ENCODE measurements around the gene PDCD2. TPM values are rescaled to one million over a fixed set of nuclear protein-coding genes. Genes with fewer than 3 reads are reported as not detected.

Gene PDCD2
- total RNA-seq, 1 donor from 2014 or later: 96.4 TPM

- Mint-ChIP-seq H3K27me3 (ENCODE audit: insufficient read depth, low read depth) (peaks cover 6% of the 10 kb centered on the region), H3K9me3 (no peaks in the 10 kb centered on the region), H3K36me3 (no peaks in the 10 kb centered on the region), H3K4me3 (no peak overlapping the region), H3K27ac (no peak overlapping the region), H3K4me1 (no peaks in the 10 kb centered on the region)
- Histone ChIP-seq H3K9ac (no peak overlapping the region), H2AFZ (replicated peaks) (no peak overlapping the region), H4K20me1 (ENCODE audit: low read depth) (no peaks in the 10 kb centered on the region), H3K9me3 (ENCODE audit: low read depth) (no peaks in the 10 kb centered on the region), H3K4me1 (no peaks in the 10 kb centered on the region), H3K27ac (no peak overlapping the region), H3K36me3 (no peaks in the 10 kb centered on the region), H3F3A (ENCODE audit: low read depth) (no peaks in the 10 kb centered on the region), H3K4me3 (no peak overlapping the region), H3K27me3 (peaks cover 11% of the 10 kb centered on the region), H3K4me2 (no peak overlapping the region), H3K79me2 (ENCODE audit: low read depth) (no peaks in the 10 kb centered on the region)
- no peak for DNase-seq (ENCODE audit: low spot score)
- TF ChIP-seq EZH2 (IDR thresholded peaks at IDR 0.05): no peak
- no peak for TF ChIP-seq CTCF (IDR thresholded peaks at IDR 0.05)
- no peak for TF ChIP-seq EZH2phosphoT487 (IDR thresholded peaks at IDR 0.05)
Measured at GRCh38 chr6:170605574-170606259, 21.3 kb upstream of the PDCD2 start.

DNA sequence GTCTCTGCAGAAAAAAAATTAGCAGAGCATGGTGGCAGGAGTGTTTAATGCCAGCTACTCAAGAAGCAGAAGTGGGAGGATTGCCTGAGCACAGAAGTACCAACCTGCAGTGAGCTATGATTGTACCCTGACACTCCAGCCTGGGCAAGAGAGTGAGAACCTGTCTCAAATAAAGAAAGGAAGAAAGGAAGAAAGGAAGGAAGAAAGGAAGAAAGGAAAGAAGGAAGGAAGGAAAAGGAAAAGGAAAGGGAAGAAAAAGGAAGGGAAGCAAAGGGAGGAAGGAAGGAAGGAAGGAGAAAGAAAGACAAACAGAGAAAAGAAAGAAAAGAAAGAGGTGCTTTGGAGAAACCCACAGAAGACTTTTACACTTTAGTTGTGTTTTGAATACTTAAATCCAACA is 12.8 kb upstream of the PDCD2 start:
- no peaks in the 10 kb centered on the region for H4K20me1 ChIP-seq (ENCODE audit: low read depth)
- H3K36me3 ChIP-seq: no peaks in the 10 kb centered on the region
- no peak overlapping the region for H3K4me3 ChIP-seq
- no peaks in the 10 kb centered on the region for H3F3A ChIP-seq (ENCODE audit: low read depth)
- no peaks in the 10 kb centered on the region for H3K4me1 Mint-ChIP-seq
- no peaks in the 10 kb centered on the region for H3K9me3 ChIP-seq (ENCODE audit: low read depth)
- H3K79me2 ChIP-seq (ENCODE audit: low read depth): no peaks in the 10 kb centered on the region
- H3K4me1 ChIP-seq: no peaks in the 10 kb centered on the region
- no peaks in the 10 kb centered on the region for H3K36me3 Mint-ChIP-seq
- H3K27me3 Mint-ChIP-seq (ENCODE audit: insufficient read depth, low read depth): peaks cover 10% of the 10 kb centered on the region
- no peak overlapping the region for H3K4me2 ChIP-seq
- no peak overlapping the region for H2AFZ ChIP-seq (replicated peaks)
- no peak overlapping the region for H3K27ac Mint-ChIP-seq
- H3K9ac ChIP-seq: no peak overlapping the region
- TF ChIP-seq EZH2phosphoT487 (IDR thresholded peaks at IDR 0.05) (no peak), EZH2 (IDR thresholded peaks at IDR 0.05) (no peak), CTCF (IDR thresholded peaks at IDR 0.05) (no peak)
- H3K4me3 Mint-ChIP-seq: no peak overlapping the region
- peaks cover under 1% of the 10 kb centered on the region for H3K27me3 ChIP-seq
- DNase-seq (ENCODE audit: low spot score): no peak
- peaks cover 3% of the 10 kb centered on the region for H3K9me3 Mint-ChIP-seq
- H3K27ac ChIP-seq: no peak overlapping the region

DNA sequence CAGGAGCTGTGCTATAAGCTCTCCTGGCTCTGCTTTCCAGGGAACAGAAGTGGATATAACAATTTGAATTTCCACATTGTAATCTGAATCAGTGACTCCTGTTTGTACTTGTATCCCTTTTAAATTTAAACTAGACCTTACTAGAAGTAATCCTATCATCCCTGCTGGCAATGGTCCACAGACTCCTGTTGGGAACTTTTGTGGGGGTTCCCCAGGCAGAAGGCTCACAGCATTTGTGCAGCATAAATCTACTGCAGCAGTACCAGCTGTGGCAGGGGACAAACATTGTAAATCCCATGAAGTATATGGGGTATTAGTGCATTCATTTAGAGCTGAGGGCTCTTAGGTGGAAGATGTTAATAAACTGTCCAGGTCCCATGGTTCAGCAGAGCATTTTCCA is 12.0 kb upstream of the PDCD2 start:
- H3K79me2 ChIP-seq (ENCODE audit: low read depth): no peaks in the 10 kb centered on the region
- no peak overlapping the region for H3K4me3 Mint-ChIP-seq
- H3K9me3 Mint-ChIP-seq: peaks cover 3% of the 10 kb centered on the region
- no peaks in the 10 kb centered on the region for H3K4me1 ChIP-seq
- H3K36me3 Mint-ChIP-seq: no peaks in the 10 kb centered on the region
- H3K9me3 ChIP-seq (ENCODE audit: low read depth): no peaks in the 10 kb centered on the region
- H3K27ac ChIP-seq: no peak overlapping the region
- H2AFZ ChIP-seq (replicated peaks): no peak overlapping the region
- H3K27me3 Mint-ChIP-seq (ENCODE audit: insufficient read depth, low read depth): peaks cover 10% of the 10 kb centered on the region
- no peaks in the 10 kb centered on the region for H3K4me1 Mint-ChIP-seq
- no peak overlapping the region for H3K27ac Mint-ChIP-seq
- H3K9ac ChIP-seq: no peak overlapping the region
- H4K20me1 ChIP-seq (ENCODE audit: low read depth): no peaks in the 10 kb centered on the region
- H3F3A ChIP-seq (ENCODE audit: low read depth): no peaks in the 10 kb centered on the region
- H3K27me3 ChIP-seq: no peaks in the 10 kb centered on the region
- H3K4me2 ChIP-seq: no peak overlapping the region
- no peak for TF ChIP-seq CTCF (IDR thresholded peaks at IDR 0.05)
- no peak for TF ChIP-seq EZH2phosphoT487 (IDR thresholded peaks at IDR 0.05)
- TF ChIP-seq EZH2 (IDR thresholded peaks at IDR 0.05): no peak
- H3K36me3 ChIP-seq: no peaks in the 10 kb centered on the region
- DNase-seq (ENCODE audit: low spot score): no peak
- no peak overlapping the region for H3K4me3 ChIP-seq

Measured in neural progenitor cell (in vitro differentiated cells).